Measurements from ENCODE around the gene ACVR2A. TPM values are rescaled to one million over a fixed set of nuclear protein-coding genes. Genes with fewer than 3 reads are reported as not detected.

Gene ACVR2A
- 10 to 100 TPM in 2 of 6 donors, 1 to 10 TPM in 4; 5.8 to 13.9 (median 7.0) TPM for total RNA-seq
- 1 to 10 TPM; 4.8 to 7.3 TPM for polyA plus RNA-seq

DNA sequence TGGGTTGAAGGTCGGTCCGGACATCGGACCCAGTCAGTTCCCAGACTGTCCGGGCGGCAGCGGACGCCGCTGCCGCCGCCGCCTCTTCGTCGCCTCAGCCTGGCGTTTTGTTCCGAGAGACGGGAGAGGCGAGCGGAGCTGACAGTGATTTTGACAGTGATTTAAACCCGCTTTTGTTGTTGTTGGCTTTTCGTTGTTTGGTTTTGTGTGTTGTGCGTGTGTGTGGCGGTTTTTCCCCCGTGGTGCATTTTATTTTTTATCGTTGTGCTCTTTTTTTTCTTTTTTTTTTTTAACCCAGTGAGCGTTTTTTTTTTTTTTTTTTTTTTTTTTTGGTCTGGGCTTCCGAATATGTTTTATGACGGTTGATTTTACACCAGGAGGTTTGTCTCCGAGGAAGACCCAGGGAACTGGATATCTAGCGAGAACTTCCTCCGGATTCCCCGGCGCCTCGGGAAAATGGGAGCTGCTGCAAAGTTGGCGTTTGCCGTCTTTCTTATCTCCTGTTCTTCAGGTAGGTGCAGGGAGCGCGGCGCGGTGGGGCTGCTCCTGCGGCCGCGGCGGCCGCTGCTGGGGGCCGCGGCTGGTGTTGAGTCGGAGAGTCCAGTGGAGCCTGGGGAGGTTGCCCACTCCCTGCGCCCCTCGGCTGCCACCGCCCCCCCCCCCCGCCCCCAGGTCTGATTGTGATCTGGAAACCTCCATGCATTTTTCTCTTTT is at the start of gene ACVR2A:
ACVR2A (plus strand) TSS at position 333 of the 714 bp plus-strand sequence; CDS start at position 457, 124 bp downstream.
- intact Hi-C loops (cut with DNase I), result no loop called here

DNA sequence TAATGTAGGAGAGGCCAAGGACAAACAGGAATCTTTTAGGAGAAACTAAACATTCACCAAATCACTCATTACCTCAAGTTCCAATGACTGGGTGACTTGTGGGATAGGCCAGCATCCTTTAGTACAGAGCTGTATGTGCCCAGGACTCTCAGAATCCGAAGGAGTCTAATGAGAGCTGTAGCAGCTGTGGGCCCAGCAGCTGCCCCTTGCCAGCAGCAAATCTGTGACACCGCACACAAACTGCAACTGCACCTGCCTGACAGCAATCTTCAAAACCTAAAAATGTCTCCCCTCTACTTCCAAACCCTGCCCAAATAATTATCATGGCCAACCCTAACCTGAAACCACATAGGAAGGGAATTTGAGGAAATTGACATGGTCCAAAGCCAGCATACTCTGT is 44.5 kb upstream of the ACVR2A start:
- Histone ChIP-seq H3K36me3 (no peaks in the 10 kb centered on the region), H3K4me3 (no peak overlapping the region), H3K27ac (no peak overlapping the region), H3K4me1 (no peaks in the 10 kb centered on the region), H3K27me3 (peaks cover 0 to 4% (median 0%) of the 10 kb centered on the region in 4 donors), H3K9me3 (no peaks in the 10 kb centered on the region)
- TF ChIP-seq, protein P1, sequence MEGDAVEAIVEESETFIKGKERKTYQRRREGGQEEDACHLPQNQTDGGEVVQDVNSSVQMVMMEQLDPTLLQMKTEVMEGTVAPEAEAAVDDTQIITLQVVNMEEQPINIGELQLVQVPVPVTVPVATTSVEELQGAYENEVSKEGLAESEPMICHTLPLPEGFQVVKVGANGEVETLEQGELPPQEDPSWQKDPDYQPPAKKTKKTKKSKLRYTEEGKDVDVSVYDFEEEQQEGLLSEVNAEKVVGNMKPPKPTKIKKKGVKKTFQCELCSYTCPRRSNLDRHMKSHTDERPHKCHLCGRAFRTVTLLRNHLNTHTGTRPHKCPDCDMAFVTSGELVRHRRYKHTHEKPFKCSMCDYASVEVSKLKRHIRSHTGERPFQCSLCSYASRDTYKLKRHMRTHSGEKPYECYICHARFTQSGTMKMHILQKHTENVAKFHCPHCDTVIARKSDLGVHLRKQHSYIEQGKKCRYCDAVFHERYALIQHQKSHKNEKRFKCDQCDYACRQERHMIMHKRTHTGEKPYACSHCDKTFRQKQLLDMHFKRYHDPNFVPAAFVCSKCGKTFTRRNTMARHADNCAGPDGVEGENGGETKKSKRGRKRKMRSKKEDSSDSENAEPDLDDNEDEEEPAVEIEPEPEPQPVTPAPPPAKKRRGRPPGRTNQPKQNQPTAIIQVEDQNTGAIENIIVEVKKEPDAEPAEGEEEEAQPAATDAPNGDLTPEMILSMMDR (IDR thresholded peaks at IDR 0.05), result no peak
- intact Hi-C loops (cut with DNase I), result no loop called here
- ATAC-seq (no peak), FAIRE-seq (no peak), DNase-seq (no peak)
- WGBS, 2 donors, result 36 to 40% methylated on average over 2 of the region's 2 CpGs

More for the DNA sequence above, at the start of gene ACVR2A:
- TF ChIP-seq, protein P1 (IDR thresholded peaks at IDR 0.05), result no peak
- H3K27ac ChIP-seq, result peak within 1 kb of the TSS; percentile 89 to 99 (median 93)
- no peaks in the 10 kb centered on the region for H3K9me3 ChIP-seq
- 0% methylated on average over 44 to 50 of the region's 51 CpGs for WGBS, 2 donors
- peak within 1 kb of the TSS; percentile 63 to 87 (median 82) for H3K4me3 ChIP-seq
- FAIRE-seq, result no peak
- ATAC-seq, result peak; percentile 17 to 51 (median 38)
- H3K36me3 ChIP-seq, result no peaks in the 10 kb centered on the region
- no peaks in the 10 kb centered on the region for H3K27me3 ChIP-seq
- peaks cover 0 to 20% (median 11%) of the 10 kb centered on the region in 3 donors for H3K4me1 ChIP-seq
- DNase-seq, result peak; percentile 43 to 75 (median 54)

DNA sequence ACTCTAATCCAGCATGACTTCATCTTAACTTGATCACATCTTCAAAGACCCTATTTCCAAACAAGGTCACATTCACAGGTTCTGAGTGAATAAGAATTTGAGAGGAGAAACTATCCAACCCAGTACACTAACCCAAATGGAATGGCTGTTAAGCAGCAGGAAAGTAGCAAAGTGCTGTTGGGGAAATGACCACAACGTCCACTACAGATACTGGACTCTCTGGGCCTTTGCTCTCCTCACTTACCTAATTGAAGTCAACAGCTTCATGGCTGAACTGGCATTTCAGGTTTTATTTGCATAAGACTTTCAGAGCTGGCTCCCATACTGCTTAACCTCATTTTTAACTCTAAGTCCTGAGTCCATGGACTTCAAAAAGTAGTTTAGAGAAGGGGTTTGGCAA is 38.0 kb upstream of the ACVR2A start:
- intact Hi-C loops (cut with DNase I), result no loop called here
- H3K4me1 ChIP-seq, result no peaks in the 10 kb centered on the region
- H3K27me3 ChIP-seq, result peaks cover 0 to 4% (median 0%) of the 10 kb centered on the region in 4 donors
- H3K4me3 ChIP-seq, result no peak overlapping the region
- TF ChIP-seq, protein P1 (IDR thresholded peaks at IDR 0.05), result no peak
- H3K9me3 ChIP-seq, result no peaks in the 10 kb centered on the region
- no peak for FAIRE-seq
- DNase-seq, result no peak
- no peaks in the 10 kb centered on the region for H3K36me3 ChIP-seq
- ATAC-seq, result no peak
- H3K27ac ChIP-seq, result no peak overlapping the region
- WGBS, 2 donors, result 38 to 50% methylated on average over 1 of the region's 1 CpG

DNA sequence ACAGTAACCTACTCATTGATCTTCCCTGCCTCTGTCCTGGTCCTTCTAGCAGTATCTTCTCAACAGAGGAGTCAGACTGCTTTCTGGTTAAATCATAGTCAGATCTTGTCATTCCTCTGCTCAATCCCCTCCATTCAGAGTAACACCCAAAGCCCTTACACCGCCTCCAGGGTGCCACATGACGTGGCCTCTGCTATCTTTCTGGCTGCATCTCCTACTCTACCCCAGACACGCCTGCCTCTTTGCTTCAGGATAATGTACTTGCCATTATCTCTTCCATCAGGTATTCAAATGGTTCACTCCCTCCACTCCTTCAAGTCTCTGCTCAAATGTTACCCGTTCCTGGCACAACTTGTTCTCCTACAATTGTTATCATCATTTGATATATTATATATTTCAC is 36.3 kb upstream of the ACVR2A start:
- no peak overlapping the region for H3K27ac ChIP-seq
- H3K4me3 ChIP-seq, result no peak overlapping the region
- no peak for DNase-seq
- H3K4me1 ChIP-seq, result no peaks in the 10 kb centered on the region
- ATAC-seq, result no peak
- no peaks in the 10 kb centered on the region for H3K36me3 ChIP-seq
- no peak for FAIRE-seq
- WGBS, 2 donors, result 62 to 66% methylated on average over 4 of the region's 4 CpGs
- intact Hi-C loops (cut with DNase I), result no loop called here
- H3K27me3 ChIP-seq, result peaks cover 0 to 4% (median 0%) of the 10 kb centered on the region in 4 donors
- TF ChIP-seq, protein P1 (IDR thresholded peaks at IDR 0.05), result no peak
- H3K9me3 ChIP-seq, result no peaks in the 10 kb centered on the region
